Epithelial cell of proximal tubule (primary cell): ENCODE results near the gene ENO2. TPM values are rescaled to one million over a fixed set of nuclear protein-coding genes. Genes with fewer than 3 reads are reported as not detected.
A peak's percentile ranks its signal among the peaks of the same experiment; 100 is the strongest.
"Not testable (repeated sequence)": the region's sequence is repeated elsewhere in the genome, so short reads cannot be mapped to it uniquely, and the experiment has no call there.

ENCODE experiments used
- DNase-seq: peaks from one replicate; pipeline ENCODE4 v3.0.0-alpha.2; 2011; ENCODE audit warnings: low read depth
- H3K4me3 ChIP-seq: 2 replicates; pipeline ENCODE4 v1.5.1; 2011; ENCODE audit warnings: low read depth, mild to moderate bottlenecking, low read length
- total RNA-seq: library from RNA; depleted of rRNA; stranded (reverse); fragments of >200 nt; gene quantifications from 2 replicates; pipeline ENCODE4 v1.2.3, GENCODE V29; 2015
- TF ChIP-seq, protein P1 (sequence below): conservative IDR thresholded peaks from 2 replicates; pipeline ENCODE4 v1.5.1; 2012; ENCODE audit warnings: low read depth, mild to moderate bottlenecking, low read length

Gene ENO2
- total RNA-seq = 47.4 and 97.0 TPM in 2 replicates

DNA sequence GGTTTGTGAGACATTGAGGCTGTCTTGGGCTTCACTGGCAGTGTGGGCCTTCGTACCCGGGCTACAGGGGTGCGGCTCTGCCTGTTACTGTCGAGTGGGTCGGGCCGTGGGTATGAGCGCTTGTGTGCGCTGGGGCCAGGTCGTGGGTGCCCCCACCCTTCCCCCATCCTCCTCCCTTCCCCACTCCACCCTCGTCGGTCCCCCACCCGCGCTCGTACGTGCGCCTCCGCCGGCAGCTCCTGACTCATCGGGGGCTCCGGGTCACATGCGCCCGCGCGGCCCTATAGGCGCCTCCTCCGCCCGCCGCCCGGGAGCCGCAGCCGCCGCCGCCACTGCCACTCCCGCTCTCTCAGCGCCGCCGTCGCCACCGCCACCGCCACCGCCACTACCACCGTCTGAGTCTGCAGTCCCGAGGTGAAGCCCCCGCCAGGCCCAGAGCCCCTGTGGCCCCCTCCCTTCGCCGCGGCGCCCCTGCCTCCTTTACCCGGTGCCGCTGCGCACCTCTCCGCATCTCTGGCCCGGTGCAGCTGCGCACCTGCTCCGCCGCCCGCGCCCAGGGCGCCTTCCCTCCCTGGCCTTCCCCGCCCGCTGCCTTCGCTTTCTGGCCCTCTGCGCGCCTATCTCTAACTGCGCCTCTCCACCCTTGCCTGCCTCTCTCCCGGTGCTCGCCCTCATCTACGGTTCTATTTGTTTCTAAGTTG lies at the start of gene ENO2:
TSS of gene ENO2 (plus strand) at position 335 of the 701 bp plus-strand sequence. CDS start 1,253 bp downstream, outside the sequence.
- no peak for DNase-seq
- TF ChIP-seq, protein P1, sequence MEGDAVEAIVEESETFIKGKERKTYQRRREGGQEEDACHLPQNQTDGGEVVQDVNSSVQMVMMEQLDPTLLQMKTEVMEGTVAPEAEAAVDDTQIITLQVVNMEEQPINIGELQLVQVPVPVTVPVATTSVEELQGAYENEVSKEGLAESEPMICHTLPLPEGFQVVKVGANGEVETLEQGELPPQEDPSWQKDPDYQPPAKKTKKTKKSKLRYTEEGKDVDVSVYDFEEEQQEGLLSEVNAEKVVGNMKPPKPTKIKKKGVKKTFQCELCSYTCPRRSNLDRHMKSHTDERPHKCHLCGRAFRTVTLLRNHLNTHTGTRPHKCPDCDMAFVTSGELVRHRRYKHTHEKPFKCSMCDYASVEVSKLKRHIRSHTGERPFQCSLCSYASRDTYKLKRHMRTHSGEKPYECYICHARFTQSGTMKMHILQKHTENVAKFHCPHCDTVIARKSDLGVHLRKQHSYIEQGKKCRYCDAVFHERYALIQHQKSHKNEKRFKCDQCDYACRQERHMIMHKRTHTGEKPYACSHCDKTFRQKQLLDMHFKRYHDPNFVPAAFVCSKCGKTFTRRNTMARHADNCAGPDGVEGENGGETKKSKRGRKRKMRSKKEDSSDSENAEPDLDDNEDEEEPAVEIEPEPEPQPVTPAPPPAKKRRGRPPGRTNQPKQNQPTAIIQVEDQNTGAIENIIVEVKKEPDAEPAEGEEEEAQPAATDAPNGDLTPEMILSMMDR = no peak
- H3K4me3 ChIP-seq = peak within 1 kb of the TSS; percentile 65

DNA sequence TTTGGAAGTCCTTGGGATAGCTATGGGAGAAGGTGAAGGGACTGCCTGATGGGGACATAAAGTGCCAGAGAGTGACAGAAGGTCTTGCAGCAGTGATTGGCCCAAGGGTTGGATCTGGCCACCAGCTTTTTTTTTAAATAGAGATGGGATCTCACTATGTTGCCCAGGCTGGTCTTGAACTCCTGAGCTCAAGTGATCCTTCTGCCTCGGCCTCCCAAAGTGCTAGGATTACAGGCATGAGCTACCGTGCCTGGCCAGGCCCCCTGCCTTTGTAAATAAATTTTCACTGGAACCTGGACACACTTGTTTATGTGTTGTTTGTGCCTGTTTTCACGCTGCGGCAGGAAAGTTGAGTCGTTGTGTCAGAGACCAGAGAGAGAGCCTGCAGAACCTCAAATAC lies 49.1 kb upstream of the ENO2 start:
- DNase-seq, H3K4me3 ChIP-seq: not testable (repeated sequence)

DNA sequence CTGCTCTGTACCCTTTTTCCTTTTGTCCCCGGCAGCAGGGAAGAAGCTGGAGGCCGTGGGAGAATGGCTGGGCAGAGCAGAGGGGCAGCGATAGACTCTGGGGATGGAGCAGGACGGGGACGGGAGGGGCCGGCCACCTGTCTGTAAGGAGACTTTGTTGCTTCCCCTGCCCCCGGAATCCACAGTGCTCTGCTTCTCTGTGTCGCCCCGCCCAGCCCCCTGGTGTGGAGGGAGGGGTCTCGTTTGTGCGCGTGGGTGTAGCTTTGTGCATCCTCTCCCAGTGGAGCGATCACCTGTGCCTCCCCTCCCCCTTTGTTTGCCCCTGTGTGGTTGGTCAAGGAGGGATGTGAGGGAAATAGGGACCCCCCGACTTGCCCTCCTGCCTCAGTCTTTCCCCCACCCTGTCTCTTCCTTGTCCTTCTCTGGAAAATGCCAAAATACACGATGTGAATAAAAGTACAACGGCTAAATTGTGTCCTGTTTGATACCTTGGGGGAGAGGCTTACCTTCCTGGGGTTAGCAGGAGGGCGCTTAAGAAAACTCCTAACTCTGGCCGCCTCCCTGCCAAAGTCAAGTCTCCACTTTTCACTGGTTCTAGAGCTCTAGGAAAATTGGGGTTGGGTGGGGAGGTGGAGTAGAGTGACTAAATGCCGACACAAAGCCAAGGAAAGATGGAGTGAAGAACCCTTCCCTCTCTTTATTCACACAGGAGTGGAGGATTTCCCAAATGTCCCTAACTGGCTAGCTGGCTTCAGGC lies 48.0 kb upstream of the ENO2 start:
- peak overlapping the region; percentile 89 for H3K4me3 ChIP-seq

DNA sequence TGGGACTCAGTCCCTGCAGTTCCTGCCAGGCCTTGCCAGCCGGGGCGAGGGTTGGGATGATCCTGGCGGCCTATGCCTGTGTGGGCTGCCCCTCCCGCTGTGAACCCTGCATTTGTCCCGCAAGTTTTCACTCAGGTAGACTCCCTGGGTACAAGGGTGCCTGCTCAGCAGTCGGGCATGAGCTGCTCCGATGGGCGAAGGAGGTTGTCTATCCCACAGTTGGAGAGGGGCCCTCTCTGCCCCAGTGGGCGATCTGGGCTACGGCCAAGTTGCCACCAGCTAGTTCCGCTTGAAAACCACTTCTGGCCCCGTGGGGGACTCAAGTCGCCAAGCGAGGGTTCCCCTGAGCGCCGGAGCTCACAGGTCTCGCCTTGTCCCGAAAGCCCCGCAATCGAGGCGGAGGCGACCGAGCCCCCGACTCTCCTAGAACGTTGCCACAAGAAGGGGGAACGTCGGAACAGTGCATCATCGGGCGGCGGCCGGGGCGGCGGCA lies 47.4 kb upstream of the ENO2 start:
- no peak for DNase-seq
- TF ChIP-seq, protein P1 = no peak
- H3K4me3 ChIP-seq = peak overlapping the region; percentile 89

More for the DNA sequence above, 48.0 kb upstream of the ENO2 start:
- TF ChIP-seq, protein P1 = no peak
- no peak for DNase-seq

DNA sequence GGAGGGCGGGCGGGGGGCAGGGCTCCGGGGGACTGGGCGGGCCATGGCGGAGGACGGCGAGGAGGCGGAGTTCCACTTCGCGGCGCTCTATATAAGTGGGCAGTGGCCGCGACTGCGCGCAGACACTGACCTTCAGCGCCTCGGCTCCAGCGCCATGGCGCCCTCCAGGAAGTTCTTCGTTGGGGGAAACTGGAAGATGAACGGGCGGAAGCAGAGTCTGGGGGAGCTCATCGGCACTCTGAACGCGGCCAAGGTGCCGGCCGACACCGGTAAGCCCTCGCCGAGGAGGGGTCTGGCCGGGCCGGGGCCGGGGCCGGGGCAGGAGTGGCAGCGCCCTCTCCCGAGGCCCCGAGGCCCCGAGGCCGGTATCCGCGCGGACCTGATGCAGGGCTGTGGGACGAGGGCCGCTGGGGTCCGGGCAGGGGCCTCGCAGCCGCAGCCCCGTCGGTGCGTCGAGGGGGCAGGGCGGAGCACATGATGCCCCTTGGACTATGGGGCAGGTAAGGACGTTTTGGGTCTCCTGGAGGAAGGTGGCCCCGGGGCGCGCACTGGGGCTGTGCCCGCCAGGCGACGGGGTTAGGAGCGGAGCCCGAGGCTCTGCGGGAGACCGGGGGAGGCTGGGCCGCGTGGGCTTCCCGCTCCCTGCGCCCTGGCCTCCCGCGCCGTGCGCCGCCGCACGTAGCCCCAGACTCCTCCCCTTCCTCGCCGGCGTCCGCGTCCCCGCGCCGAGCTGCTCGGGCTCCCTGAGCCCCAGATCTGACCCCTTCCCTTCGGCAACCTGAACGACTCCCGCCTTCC lies 46.8 kb upstream of the ENO2 start, which contains the start of gene TPI1:
TSS of gene TPI1 (plus strand) at position 119 of the 798 bp plus-strand sequence. CDS start at position 155, 36 bp downstream.
- peak within 1 kb of the TSS; percentile 89 for H3K4me3 ChIP-seq
- TF ChIP-seq, protein P1 = no peak
- no peak for DNase-seq

DNA sequence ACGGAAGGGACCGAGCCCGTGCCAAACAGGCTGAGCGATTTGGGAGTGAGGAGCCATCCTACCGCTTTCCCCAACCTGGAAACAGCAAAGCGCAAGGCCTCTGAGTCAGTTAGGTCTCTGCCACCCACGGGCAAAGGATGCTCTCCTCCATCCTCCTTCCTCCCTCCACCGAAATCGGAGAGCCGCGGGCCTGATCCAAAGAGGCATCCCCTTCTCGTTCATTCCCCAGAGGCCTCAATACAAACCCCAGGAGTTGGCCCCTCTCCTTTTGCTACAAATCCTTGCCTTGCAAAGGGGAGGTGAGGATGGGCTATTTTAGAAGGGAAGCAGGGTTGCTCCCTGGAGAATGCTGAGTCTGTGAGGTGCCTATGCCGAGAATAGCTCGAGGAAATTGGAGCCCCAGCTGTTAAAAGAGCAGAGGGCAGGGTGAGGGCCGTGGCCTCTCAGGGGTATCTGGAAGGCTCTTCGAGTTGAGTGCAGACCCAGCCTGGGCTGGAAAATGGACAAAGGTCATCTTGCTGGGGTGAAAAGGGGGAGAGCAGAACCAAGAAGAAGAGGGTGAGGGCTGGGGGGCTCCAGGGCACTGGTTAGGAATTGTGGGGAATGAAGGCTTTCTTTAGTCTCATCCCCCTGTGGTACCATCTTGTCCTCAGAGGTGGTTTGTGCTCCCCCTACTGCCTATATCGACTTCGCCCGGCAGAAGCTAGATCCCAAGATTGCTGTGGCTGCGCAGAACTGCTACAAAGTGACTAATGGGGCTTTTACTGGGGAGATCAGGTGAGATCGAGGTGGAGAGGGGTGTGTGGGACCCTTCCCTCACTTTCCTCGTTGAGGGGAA lies 46.0 kb upstream of the ENO2 start:
- TF ChIP-seq, protein P1 = peak; percentile 32
- no peak for DNase-seq
- H3K4me3 ChIP-seq = peak overlapping the region; percentile 89
